Measurements from ENCODE around the gene SET.

SET gene

GRCh38 chr9:128706671-128707381, 17.8 kb downstream of the SET start:
- Histone ChIP-seq H3K4me3 (ENCODE audit: low read depth, low read length, poor library complexity, severe bottlenecking) (no peak overlapping the region), H3K9ac (ENCODE audit: low read length) (no peak overlapping the region), H2AFZ (ENCODE audit: low read length) (no peak overlapping the region), H4K20me1 (ENCODE audit: insufficient read depth, low read length) (no peaks in the 10 kb centered on the region), H3K9me2 (ENCODE audit: low read depth, low read length) (no peaks in the 10 kb centered on the region), H3K79me2 (ENCODE audit: insufficient read depth, low read length) (no peaks in the 10 kb centered on the region), H3K27ac (ENCODE audit: low read depth, low read length, poor library complexity, severe bottlenecking) (no peak overlapping the region), H3K4me2 (ENCODE audit: low read length) (no peak overlapping the region), H3K9me3 (ENCODE audit: low read length) (no peaks in the 10 kb centered on the region), H3F3A (ENCODE audit: insufficient read depth, low read length) (no peaks in the 10 kb centered on the region), H3K27me3 (ENCODE audit: insufficient read depth, low read length) (no peaks in the 10 kb centered on the region), H3K36me3 (ENCODE audit: insufficient read depth, low read length) (peaks cover 32% of the 10 kb centered on the region), H3K4me1 (ENCODE audit: insufficient read depth, low read length, severe bottlenecking) (peaks cover 24% of the 10 kb centered on the region)
- TF ChIP-seq EZH2 (IDR thresholded peaks at IDR 0.05; ENCODE audit: borderline replicate concordance, low read length) (no peak), CTCF (IDR thresholded peaks at IDR 0.05; ENCODE audit: low read length) (no peak)

- no peak for TF ChIP-seq CTCF (IDR thresholded peaks at IDR 0.05; ENCODE audit: low read length)
- TF ChIP-seq EZH2 (IDR thresholded peaks at IDR 0.05; ENCODE audit: borderline replicate concordance, low read length), result no peak
- H3F3A ChIP-seq (ENCODE audit: insufficient read depth, low read length), result no peaks in the 10 kb centered on the region
- peaks cover 21% of the 10 kb centered on the region for H3K4me1 ChIP-seq (ENCODE audit: insufficient read depth, low read length, severe bottlenecking)
- no peaks in the 10 kb centered on the region for H3K9me2 ChIP-seq (ENCODE audit: low read depth, low read length)
- H4K20me1 ChIP-seq (ENCODE audit: insufficient read depth, low read length), result no peaks in the 10 kb centered on the region
- no peak overlapping the region for H3K27ac ChIP-seq (ENCODE audit: low read depth, low read length, poor library complexity, severe bottlenecking)
- H3K4me2 ChIP-seq (ENCODE audit: low read length), result no peak overlapping the region
- no peak overlapping the region for H3K9ac ChIP-seq (ENCODE audit: low read length)
- peaks cover 32% of the 10 kb centered on the region for H3K36me3 ChIP-seq (ENCODE audit: insufficient read depth, low read length)
- no peak overlapping the region for H2AFZ ChIP-seq (ENCODE audit: low read length)
- H3K4me3 ChIP-seq (ENCODE audit: low read depth, low read length, poor library complexity, severe bottlenecking), result no peak overlapping the region
- H3K9me3 ChIP-seq (ENCODE audit: low read length), result no peaks in the 10 kb centered on the region
- H3K27me3 ChIP-seq (ENCODE audit: insufficient read depth, low read length), result no peaks in the 10 kb centered on the region
- no peaks in the 10 kb centered on the region for H3K79me2 ChIP-seq (ENCODE audit: insufficient read depth, low read length)
Observed at GRCh38 chr9:128707446-128707845, 18.4 kb downstream of the SET start.

GRCh38 chr9:128712451-128713410, 23.7 kb downstream of the SET start:
- Histone ChIP-seq H3K4me3 (ENCODE audit: low read depth, low read length, poor library complexity, severe bottlenecking) (no peak overlapping the region), H3K27me3 (ENCODE audit: insufficient read depth, low read length) (no peaks in the 10 kb centered on the region), H2AFZ (ENCODE audit: low read length) (no peak overlapping the region), H4K20me1 (ENCODE audit: insufficient read depth, low read length) (no peaks in the 10 kb centered on the region), H3K4me1 (ENCODE audit: insufficient read depth, low read length, severe bottlenecking) (no peaks in the 10 kb centered on the region), H3K9ac (ENCODE audit: low read length) (no peak overlapping the region), H3F3A (ENCODE audit: insufficient read depth, low read length) (no peaks in the 10 kb centered on the region), H3K27ac (ENCODE audit: low read depth, low read length, poor library complexity, severe bottlenecking) (no peak overlapping the region), H3K79me2 (ENCODE audit: insufficient read depth, low read length) (no peaks in the 10 kb centered on the region), H3K9me2 (ENCODE audit: low read depth, low read length) (no peaks in the 10 kb centered on the region), H3K9me3 (ENCODE audit: low read length) (no peaks in the 10 kb centered on the region), H3K4me2 (ENCODE audit: low read length) (no peak overlapping the region), H3K36me3 (ENCODE audit: insufficient read depth, low read length) (peaks cover 36% of the 10 kb centered on the region)
- TF ChIP-seq CTCF (IDR thresholded peaks at IDR 0.05; ENCODE audit: low read length) (no peak), EZH2 (IDR thresholded peaks at IDR 0.05; ENCODE audit: borderline replicate concordance, low read length) (no peak)

Measured in OCI-LY1 (cell line).